Retinal pigment epithelial cell (primary cell): ENCODE results near the gene BRCA2.

Experiments
- DNase-seq: peaks from one replicate; pipeline ENCODE4 v3.0.0-alpha.2; 2010; ENCODE audit warnings: low read depth
- H3K4me3 ChIP-seq: 2 replicates; pipeline ENCODE4 v1.5.1; 2011; ENCODE audit warnings: mild to moderate bottlenecking, low read length, control low read depth, moderate library complexity
- CTCF ChIP-seq: conservative IDR thresholded peaks from 2 replicates; pipeline ENCODE4 v1.5.1; 2011; ENCODE audit warnings: low read depth, low read length, control low read depth, inconsistent platforms

The BRCA2 gene, protein sequence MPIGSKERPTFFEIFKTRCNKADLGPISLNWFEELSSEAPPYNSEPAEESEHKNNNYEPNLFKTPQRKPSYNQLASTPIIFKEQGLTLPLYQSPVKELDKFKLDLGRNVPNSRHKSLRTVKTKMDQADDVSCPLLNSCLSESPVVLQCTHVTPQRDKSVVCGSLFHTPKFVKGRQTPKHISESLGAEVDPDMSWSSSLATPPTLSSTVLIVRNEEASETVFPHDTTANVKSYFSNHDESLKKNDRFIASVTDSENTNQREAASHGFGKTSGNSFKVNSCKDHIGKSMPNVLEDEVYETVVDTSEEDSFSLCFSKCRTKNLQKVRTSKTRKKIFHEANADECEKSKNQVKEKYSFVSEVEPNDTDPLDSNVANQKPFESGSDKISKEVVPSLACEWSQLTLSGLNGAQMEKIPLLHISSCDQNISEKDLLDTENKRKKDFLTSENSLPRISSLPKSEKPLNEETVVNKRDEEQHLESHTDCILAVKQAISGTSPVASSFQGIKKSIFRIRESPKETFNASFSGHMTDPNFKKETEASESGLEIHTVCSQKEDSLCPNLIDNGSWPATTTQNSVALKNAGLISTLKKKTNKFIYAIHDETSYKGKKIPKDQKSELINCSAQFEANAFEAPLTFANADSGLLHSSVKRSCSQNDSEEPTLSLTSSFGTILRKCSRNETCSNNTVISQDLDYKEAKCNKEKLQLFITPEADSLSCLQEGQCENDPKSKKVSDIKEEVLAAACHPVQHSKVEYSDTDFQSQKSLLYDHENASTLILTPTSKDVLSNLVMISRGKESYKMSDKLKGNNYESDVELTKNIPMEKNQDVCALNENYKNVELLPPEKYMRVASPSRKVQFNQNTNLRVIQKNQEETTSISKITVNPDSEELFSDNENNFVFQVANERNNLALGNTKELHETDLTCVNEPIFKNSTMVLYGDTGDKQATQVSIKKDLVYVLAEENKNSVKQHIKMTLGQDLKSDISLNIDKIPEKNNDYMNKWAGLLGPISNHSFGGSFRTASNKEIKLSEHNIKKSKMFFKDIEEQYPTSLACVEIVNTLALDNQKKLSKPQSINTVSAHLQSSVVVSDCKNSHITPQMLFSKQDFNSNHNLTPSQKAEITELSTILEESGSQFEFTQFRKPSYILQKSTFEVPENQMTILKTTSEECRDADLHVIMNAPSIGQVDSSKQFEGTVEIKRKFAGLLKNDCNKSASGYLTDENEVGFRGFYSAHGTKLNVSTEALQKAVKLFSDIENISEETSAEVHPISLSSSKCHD (N-terminal part only)

GRCh38 chr13:32315238-32316027 is at the start of gene BRCA2, which contains the start of gene ZAR1L:
BRCA2 (plus strand) TSS chr13:32315508; CDS start chr13:32316461, 953 bp downstream.
ZAR1L (minus strand) TSS chr13:32315363; CDS start chr13:32311925, 3,438 bp downstream.
- H3K4me3 ChIP-seq, result peak within 1 kb of the TSS; percentile 91
- TF ChIP-seq CTCF, result no peak
- DNase-seq, result peak; percentile 63

DNA sequence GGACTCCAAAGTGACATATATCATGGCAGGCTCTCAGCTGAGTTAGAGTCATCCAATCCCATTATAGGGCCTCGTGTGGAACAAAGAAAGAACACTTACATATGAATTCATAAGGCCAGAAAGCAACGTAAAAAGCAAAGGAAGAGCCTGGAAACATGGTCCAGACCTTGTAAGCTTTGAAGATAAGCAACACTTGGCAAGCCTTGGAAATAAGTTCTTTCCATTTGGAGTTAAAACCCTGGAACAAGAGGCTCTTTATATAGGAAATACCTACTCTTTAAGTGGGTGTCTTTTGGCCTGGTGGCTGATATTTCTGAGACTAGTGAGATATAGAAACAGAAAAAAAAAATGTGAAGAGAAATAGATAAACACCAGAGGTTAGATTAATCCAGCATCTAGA is 49.6 kb upstream of the BRCA2 start:
- TF ChIP-seq CTCF, result no peak
- DNase-seq, result no peak
- H3K4me3 ChIP-seq, result no peak overlapping the region

DNA sequence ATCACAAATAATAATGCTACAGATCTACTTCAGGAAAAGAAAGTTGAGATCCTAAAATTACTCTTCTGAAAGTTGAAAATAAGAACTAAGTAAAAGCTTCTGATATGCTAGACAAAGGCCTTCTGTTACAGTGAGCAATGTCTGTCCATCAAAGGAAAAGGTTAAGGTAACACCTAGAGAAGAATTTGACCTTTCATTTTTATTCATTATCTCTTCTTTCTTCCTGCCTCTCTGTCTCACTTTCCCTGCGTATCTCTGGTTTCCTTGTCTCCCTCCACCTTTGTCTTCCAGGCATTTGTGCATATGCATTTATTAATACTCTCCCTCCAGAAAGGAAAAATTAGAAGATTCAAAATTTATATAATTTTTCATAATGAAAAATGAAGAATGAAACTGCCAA is 49.2 kb upstream of the BRCA2 start:
- DNase-seq, result no peak
- H3K4me3 ChIP-seq, result no peak overlapping the region
- TF ChIP-seq CTCF, result no peak

GRCh38 chr13:32267836-32268439 is 47.4 kb upstream of the BRCA2 start:
- H3K4me3 ChIP-seq, result no peak overlapping the region
- TF ChIP-seq CTCF, result peak; percentile 75
- DNase-seq, result no peak

- TF ChIP-seq CTCF, result no peak
- H3K4me3 ChIP-seq, result no peak overlapping the region
- DNase-seq, result no peak
These were observed 43.2 kb upstream of the BRCA2 start for GRCh38 chr13:32272021-32272683.
